A673 (cell line): ENCODE results near the gene SOX5. TPM values are rescaled to one million over a fixed set of nuclear protein-coding genes. Genes with fewer than 3 reads are reported as not detected.

ENCODE experiments used
- BruUV-seq: library from RNA; stranded (reverse); fragments of 400-500 nt; replicated peaks from 2 replicates; lab custom pipeline; 2021; lab: Mats Ljungman, UMichigan
- CTCF ChIA-PET: fragments of 300-600 bp; sonication (Branson Sonifier 250); formaldehyde crosslinking; loops from one replicate; lab custom pipeline; 2022; ENCODE audit warnings: antibody characterized with exemption; lab: Charles Lee
- POLR2A ChIA-PET: fragments of 300-600 bp; sonication (Branson Sonifier 250); formaldehyde crosslinking; loops from one replicate; lab custom pipeline; 2022; ENCODE audit warnings: antibody characterized with exemption; ENCODE audit not compliant: low non-redundant PET; lab: Charles Lee
- DNase-seq: peaks from one replicate; pipeline ENCODE4 v3.0.0-alpha.2; 2015; ENCODE audit warnings: low spot score
- H3K27ac ChIP-seq: fragments of 200-600 bp; sonication (generic); 2 replicates; pipeline ENCODE4 v1.5.1; 2016; ENCODE audit warnings: mixed run types, low read depth, mild to moderate bottlenecking, mixed read lengths, antibody characterized with exemption, low read length; ENCODE audit not compliant: poor library complexity, severe bottlenecking
- H3K27me3 ChIP-seq: fragments of 200-600 bp; sonication (generic); replicated peaks from 2 replicates; pipeline ENCODE4 v1.6.1; 2017; ENCODE audit warnings: mixed run types, low read depth, mild to moderate bottlenecking, mixed read lengths, antibody characterized with exemption, low read length; ENCODE audit not compliant: insufficient read depth, poor library complexity
- H3K36me3 ChIP-seq: fragments of 200-600 bp; sonication (generic); 2 replicates; pipeline ENCODE4 v1.6.1; 2016; ENCODE audit warnings: mixed run types, mild to moderate bottlenecking, mixed read lengths, antibody characterized with exemption, low read length; ENCODE audit not compliant: insufficient read depth, poor library complexity, severe bottlenecking
- H3K4me1 ChIP-seq: fragments of 200-600 bp; sonication (generic); 2 replicates; pipeline ENCODE4 v1.6.1; 2017; ENCODE audit warnings: mixed run types, mild to moderate bottlenecking, mixed read lengths, antibody characterized with exemption, low read length; ENCODE audit not compliant: insufficient read depth, poor library complexity, severe bottlenecking
- H3K4me3 ChIP-seq: fragments of 200-600 bp; sonication (generic); 2 replicates; pipeline ENCODE4 v1.5.1; 2016; ENCODE audit warnings: low read depth, mixed run types, mild to moderate bottlenecking, mixed read lengths, low read length; ENCODE audit not compliant: poor library complexity, severe bottlenecking
- H3K9me3 ChIP-seq: fragments of 200-600 bp; sonication (generic); 2 replicates; pipeline ENCODE4 v1.6.1; 2016; ENCODE audit warnings: mixed run types, low read depth, mild to moderate bottlenecking, mixed read lengths, antibody characterized with exemption, low read length; ENCODE audit not compliant: poor library complexity, severe bottlenecking
- CTCF ChIP-seq: fragments of 300-800, 200-600 bp; sonication (generic); conservative IDR thresholded peaks from 2 replicates; pipeline ENCODE4 v1.5.1; 2017; ENCODE audit warnings: low read depth, mild to moderate bottlenecking, antibody characterized with exemption, low read length, moderate library complexity, mixed read lengths
- EZH2 ChIP-seq: fragments of 200-600 bp; sonication (generic); IDR thresholded peaks from 2 replicates; pipeline ENCODE4 v1.6.1; 2017; ENCODE audit warnings: borderline replicate concordance, low read depth, mild to moderate bottlenecking, mixed read lengths, antibody characterized with exemption, low read length; ENCODE audit not compliant: poor library complexity, severe bottlenecking
- intact Hi-C: fragments of 100-400 bp; cut with micrococcal nuclease; formaldehyde crosslinking; loops from one replicate; pipeline ENCODE4 v1.10.0; 2022; ENCODE audit not compliant: unreplicated experiment
- total RNA-seq: library from RNA; stranded (reverse); gene quantifications from 2 replicates; pipeline ENCODE4 v1.2.3, GENCODE V29; 2021

Gene SOX5
- total RNA-seq, 1 experiment from 2014 or later: 11.9 TPM

GRCh38 chr12:23751641-23752040 lies 197.8 kb downstream of the SOX5 start:
- no TSS peak for BruUV-seq
- H3K9me3 ChIP-seq: no peaks in the 10 kb centered on the region
- H3K36me3 ChIP-seq: no peaks in the 10 kb centered on the region
- no peak for DNase-seq
- POLR2A ChIA-PET: no interaction called here
- intact Hi-C loops: no loop called here
- CTCF ChIA-PET: no interaction called here
- no peaks in the 10 kb centered on the region for H3K27me3 ChIP-seq
- no peak overlapping the region for H3K27ac ChIP-seq
- H3K4me3 ChIP-seq: no peak overlapping the region
- TF ChIP-seq EZH2 (no peak), CTCF (no peak)
- no peaks in the 10 kb centered on the region for H3K4me1 ChIP-seq

GRCh38 chr12:23750923-23751322 lies 198.5 kb downstream of the SOX5 start:
- no peaks in the 10 kb centered on the region for H3K36me3 ChIP-seq
- POLR2A ChIA-PET: no interaction called here
- no peak for TF ChIP-seq CTCF
- no peak for TF ChIP-seq EZH2
- H3K27ac ChIP-seq: no peak overlapping the region
- no TSS peak for BruUV-seq
- H3K4me1 ChIP-seq: no peaks in the 10 kb centered on the region
- intact Hi-C loops: no loop called here
- no peak for DNase-seq
- no peak overlapping the region for H3K4me3 ChIP-seq
- CTCF ChIA-PET: no interaction called here
- H3K9me3 ChIP-seq: no peaks in the 10 kb centered on the region
- no peaks in the 10 kb centered on the region for H3K27me3 ChIP-seq

GRCh38 chr12:23744696-23745095 lies 204.8 kb downstream of the SOX5 start:
- no peaks in the 10 kb centered on the region for H3K4me1 ChIP-seq
- no peaks in the 10 kb centered on the region for H3K9me3 ChIP-seq
- no peak for DNase-seq
- no peak for TF ChIP-seq EZH2
- TF ChIP-seq CTCF: no peak
- H3K27ac ChIP-seq: no peak overlapping the region
- CTCF ChIA-PET: no interaction called here
- no TSS peak for BruUV-seq
- no peak overlapping the region for H3K4me3 ChIP-seq
- H3K36me3 ChIP-seq: no peaks in the 10 kb centered on the region
- H3K27me3 ChIP-seq: no peaks in the 10 kb centered on the region
- intact Hi-C loops: no loop called here
- POLR2A ChIA-PET: no interaction called here
